Transverse colon (tissue), 4 donors: ENCODE data around the gene CDK1.

Source experiments
- CTCF ChIP-seq, 5 experiments: fragments of 200-600 bp in 3 of 5; fragments of 450-650 bp in 2 of 5; sonication (generic) in 3 of 5; IDR thresholded peaks; 1 replicate in 2 of 5; 2 replicates in 3 of 5; pipeline ENCODE4 v1.5.1; 2016 to 2017; ENCODE audit warnings: antibody characterized with exemption in 5 of 5, inconsistent platforms in 3 of 5, mild to moderate bottlenecking in 2 of 5, moderate library complexity in 1 of 5
- POLR2AphosphoS5 ChIP-seq, 3 donors: sonication (generic); formaldehyde crosslinking; IDR thresholded peaks; one replicate each; pipeline ENCODE4 v1.6.1; 2016; ENCODE audit warnings: antibody characterized with exemption in 3 of 3

GRCh38 chr10:60781661-60782060, 3.4 kb downstream of the CDK1 start:
- TF ChIP-seq CTCF (IDR thresholded peaks at IDR 0.05) = no peak
- no peak for TF ChIP-seq POLR2AphosphoS5 (IDR thresholded peaks at IDR 0.05)
